ENCODE results near the gene ASPSCR1. TPM values are rescaled to one million over a fixed set of nuclear protein-coding genes. Genes with fewer than 3 reads are reported as not detected.

Gene ASPSCR1
- total and polyA plus RNA-seq, 8 donors: 11.7 to 143 (median 55.6) TPM

- Histone ChIP-seq H3K4me3 (peak overlapping the region; percentile 79 to 98 (median 96)), H3K27me3 (no peaks in the 10 kb centered on the region), H3K4me1 (peaks cover 25 to 36% (median 34%) of the 10 kb centered on the region in 4 donors), H3K27ac (peak overlapping the region; percentile 78 to 89 (median 87)), H3K9me3 (no peaks in the 10 kb centered on the region), H3K36me3 (peaks cover 31 to 48% (median 46%) of the 10 kb centered on the region in 4 donors)
- DNase-seq: peak; percentile 57 to 61
- WGBS, 5 donors: 13 to 47% (median 18%) methylated on average over 30 to 36 of the region's 36 CpGs
- TF ChIP-seq POLR2AphosphoS5 (IDR thresholded peaks at IDR 0.05): no peak
- no peak for TF ChIP-seq POLR2A (IDR thresholded peaks at IDR 0.05)
- no peak for TF ChIP-seq EP300 (IDR thresholded peaks at IDR 0.05)
- TF ChIP-seq, protein P1, sequence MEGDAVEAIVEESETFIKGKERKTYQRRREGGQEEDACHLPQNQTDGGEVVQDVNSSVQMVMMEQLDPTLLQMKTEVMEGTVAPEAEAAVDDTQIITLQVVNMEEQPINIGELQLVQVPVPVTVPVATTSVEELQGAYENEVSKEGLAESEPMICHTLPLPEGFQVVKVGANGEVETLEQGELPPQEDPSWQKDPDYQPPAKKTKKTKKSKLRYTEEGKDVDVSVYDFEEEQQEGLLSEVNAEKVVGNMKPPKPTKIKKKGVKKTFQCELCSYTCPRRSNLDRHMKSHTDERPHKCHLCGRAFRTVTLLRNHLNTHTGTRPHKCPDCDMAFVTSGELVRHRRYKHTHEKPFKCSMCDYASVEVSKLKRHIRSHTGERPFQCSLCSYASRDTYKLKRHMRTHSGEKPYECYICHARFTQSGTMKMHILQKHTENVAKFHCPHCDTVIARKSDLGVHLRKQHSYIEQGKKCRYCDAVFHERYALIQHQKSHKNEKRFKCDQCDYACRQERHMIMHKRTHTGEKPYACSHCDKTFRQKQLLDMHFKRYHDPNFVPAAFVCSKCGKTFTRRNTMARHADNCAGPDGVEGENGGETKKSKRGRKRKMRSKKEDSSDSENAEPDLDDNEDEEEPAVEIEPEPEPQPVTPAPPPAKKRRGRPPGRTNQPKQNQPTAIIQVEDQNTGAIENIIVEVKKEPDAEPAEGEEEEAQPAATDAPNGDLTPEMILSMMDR (IDR thresholded peaks at IDR 0.05): no peak
- intact Hi-C loops (cut with DNase I; ENCODE audit: low total_unique reads): no loop called here
These were observed 87.2 kb downstream of the ASPSCR1 start for GRCh38 chr17:82064433-82065192.

- peaks cover 25 to 36% (median 34%) of the 10 kb centered on the region in 4 donors for H3K4me1 ChIP-seq
- no peak for DNase-seq
- no peaks in the 10 kb centered on the region for H3K9me3 ChIP-seq
- H3K36me3 ChIP-seq: peaks cover 27 to 42% (median 40%) of the 10 kb centered on the region in 4 donors
- H3K27ac ChIP-seq: peak overlapping the region; percentile 78 to 89 (median 87)
- H3K27me3 ChIP-seq: no peaks in the 10 kb centered on the region
- WGBS, 5 donors: 0 to 2% (median 1%) methylated on average over 12 to 47 of the region's 47 CpGs
- intact Hi-C loops (cut with DNase I; ENCODE audit: low total_unique reads): no loop called here
- TF ChIP-seq POLR2A (IDR thresholded peaks at IDR 0.05) (no peak), POLR2AphosphoS5 (IDR thresholded peaks at IDR 0.05) (no peak), EP300 (IDR thresholded peaks at IDR 0.05) (no peak)
- TF ChIP-seq, protein P1 (IDR thresholded peaks at IDR 0.05): no peak
- H3K4me3 ChIP-seq: peak overlapping the region; percentile 79 to 98 (median 96)
These were observed 87.8 kb downstream of the ASPSCR1 start for GRCh38 chr17:82065193-82065637.

DNA sequence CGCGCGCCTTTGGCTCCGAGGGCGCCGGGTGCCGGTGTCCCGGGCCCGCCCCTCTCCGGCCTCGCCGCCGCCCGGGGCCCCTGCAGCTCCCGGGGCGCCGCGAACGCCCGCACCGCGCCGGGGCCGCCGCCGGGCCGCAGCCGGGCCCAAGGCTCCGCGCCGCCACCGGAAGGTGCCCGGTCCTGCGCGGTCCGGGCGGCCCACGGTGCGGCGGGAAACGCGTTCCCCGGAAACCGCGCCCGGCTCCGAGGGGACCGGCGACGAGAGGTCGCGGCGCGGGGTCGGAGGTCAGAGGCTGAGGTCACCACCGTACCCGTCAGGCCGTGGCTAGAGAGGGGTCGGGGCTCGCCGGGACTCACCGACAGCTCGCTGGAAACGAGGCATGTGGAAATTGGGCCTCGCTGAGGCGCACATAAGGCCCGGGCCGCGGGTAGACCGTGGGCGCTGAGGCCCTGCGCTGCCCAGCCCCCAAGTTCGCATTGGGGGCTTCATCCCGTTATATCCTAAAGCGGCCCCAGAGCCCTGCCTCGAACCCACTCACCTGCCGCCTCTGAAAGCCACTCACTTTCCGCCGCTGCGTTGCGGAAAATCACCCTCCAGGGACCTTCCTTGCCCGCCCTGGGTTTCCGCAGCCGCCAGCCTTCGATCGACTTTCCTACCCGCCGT is 88.3 kb downstream of the ASPSCR1 start, which contains the start of gene DUS1L:
TSS of gene DUS1L (minus strand) at position 167 of the 666 bp plus-strand sequence. CDS start 745 bp downstream, outside the sequence.
- 10 to 18% (median 14%) methylated on average over 45 to 88 of the region's 88 CpGs for WGBS, 5 donors

More for the DNA sequence above, 88.3 kb downstream of the ASPSCR1 start, which contains the start of gene DUS1L:
- Histone ChIP-seq H3K4me3 (peak within 1 kb of the TSS; percentile 79 to 98 (median 96)), H3K27ac (peak within 1 kb of the TSS; percentile 78 to 89 (median 87)), H3K9me3 (no peaks in the 10 kb centered on the region), H3K4me1 (peaks cover 25 to 36% (median 34%) of the 10 kb centered on the region in 4 donors), H3K36me3 (peaks cover 22 to 36% (median 35%) of the 10 kb centered on the region in 4 donors), H3K27me3 (no peaks in the 10 kb centered on the region)
- intact Hi-C loops (cut with DNase I; ENCODE audit: low total_unique reads): no loop called here
- TF ChIP-seq, protein P1 (IDR thresholded peaks at IDR 0.05): no peak
- TF ChIP-seq POLR2A (IDR thresholded peaks at IDR 0.05) (no peak), POLR2AphosphoS5 (IDR thresholded peaks at IDR 0.05) (peak in 2 of 3 donors; percentile 78 to 87), EP300 (IDR thresholded peaks at IDR 0.05) (peak; percentile 9)
- peak; percentile 71 to 81 for DNase-seq

Other genes starting within 250 kb of the ASPSCR1 start
- under 1 TPM in 1 of 5 donors, not detected in 4; 0.55 TPM for gene GCGR, start 173.5 kb upstream of the ASPSCR1 start, total RNA-seq
- gene GCGR, start 173.5 kb upstream of the ASPSCR1 start, polyA plus RNA-seq: under 1 TPM in 1 of 3 donors, not detected in 2; 0.38 TPM
- gene MCRIP1, start 144.3 kb upstream of the ASPSCR1 start, total RNA-seq: 100 to 1,000 TPM in 1 of 5 donors, 10 to 100 TPM in 4; 23.7 to 150 (median 51.0) TPM
- 100 to 1,000 TPM; 104 to 144 (median 114) TPM for gene MCRIP1, start 144.3 kb upstream of the ASPSCR1 start, polyA plus RNA-seq
- not detected for gene PPP1R27, start 142.6 kb upstream of the ASPSCR1 start, total RNA-seq
- 1 to 10 TPM in 1 of 3 donors, under 1 TPM in 1, not detected in 1; 0.58 to 2.0 TPM for gene PPP1R27, start 142.6 kb upstream of the ASPSCR1 start, polyA plus RNA-seq
- 1,000 to 10,000 TPM in 2 of 5 donors, 100 to 1,000 TPM in 3; 401 to 1,308 (median 815) TPM for gene P4HB, start 117.1 kb upstream of the ASPSCR1 start, total RNA-seq
- 100 to 1,000 TPM; 426 to 709 (median 528) TPM for gene P4HB, start 117.1 kb upstream of the ASPSCR1 start, polyA plus RNA-seq
- 100 to 1,000 TPM in 3 of 5 donors, 10 to 100 TPM in 2; 57.1 to 435 (median 117) TPM for gene ARHGDIA, start 106.3 kb upstream of the ASPSCR1 start, total RNA-seq
- 100 to 1,000 TPM; 154 to 240 (median 212) TPM for gene ARHGDIA, start 106.3 kb upstream of the ASPSCR1 start, polyA plus RNA-seq
- 100 to 1,000 TPM in 2 of 5 donors, 10 to 100 TPM in 2, 1 to 10 TPM in 1; 5.8 to 224 (median 90.1) TPM for gene ALYREF, start 86.0 kb upstream of the ASPSCR1 start, total RNA-seq
- gene ALYREF, start 86.0 kb upstream of the ASPSCR1 start, polyA plus RNA-seq: 10 to 100 TPM; 33.6 to 42.3 (median 36.8) TPM
- 100 to 1,000 TPM in 3 of 5 donors, 10 to 100 TPM in 2; 49.8 to 141 (median 108) TPM for gene ANAPC11, start 85.9 kb upstream of the ASPSCR1 start, total RNA-seq
- gene ANAPC11, start 85.9 kb upstream of the ASPSCR1 start, polyA plus RNA-seq: 100 to 1,000 TPM; 231 to 276 (median 257) TPM
- 1 to 10 TPM in 2 of 5 donors, not detected in 3; 1.4 to 2.0 TPM for gene NPB, start 75.4 kb upstream of the ASPSCR1 start, total RNA-seq
- under 1 TPM in 2 of 3 donors, not detected in 1; 0.83 to 0.93 TPM for gene NPB, start 75.4 kb upstream of the ASPSCR1 start, polyA plus RNA-seq
- 100 to 1,000 TPM in 2 of 5 donors, 10 to 100 TPM in 3; 17.5 to 119 (median 27.2) TPM for gene PCYT2, start 66.2 kb upstream of the ASPSCR1 start, total RNA-seq
- gene PCYT2, start 66.2 kb upstream of the ASPSCR1 start, polyA plus RNA-seq: 10 to 100 TPM; 39.7 to 51.7 (median 42.8) TPM
- gene SIRT7, start 59.5 kb upstream of the ASPSCR1 start, total RNA-seq: 100 to 1,000 TPM in 1 of 5 donors, 10 to 100 TPM in 4; 22.8 to 128 (median 56.0) TPM
- 10 to 100 TPM; 18.2 to 46.9 (median 44.1) TPM for gene SIRT7, start 59.5 kb upstream of the ASPSCR1 start, polyA plus RNA-seq
- gene MAFG, start 49.9 kb upstream of the ASPSCR1 start, total RNA-seq: 10 to 100 TPM in 4 of 5 donors, 1 to 10 TPM in 1; 2.3 to 30.4 (median 20.3) TPM
- 1 to 10 TPM; 7.2 to 8.9 (median 8.1) TPM for gene MAFG, start 49.9 kb upstream of the ASPSCR1 start, polyA plus RNA-seq
- gene PYCR1, start 40.3 kb upstream of the ASPSCR1 start, total RNA-seq: 10 to 100 TPM in 3 of 5 donors, 1 to 10 TPM in 1, not detected in 1; 8.9 to 28.8 (median 15.7) TPM
- gene PYCR1, start 40.3 kb upstream of the ASPSCR1 start, polyA plus RNA-seq: 10 to 100 TPM; 20.0 to 73.8 (median 47.4) TPM
- not detected for gene MYADML2, start 30.4 kb upstream of the ASPSCR1 start, total RNA-seq
- gene MYADML2, start 30.4 kb upstream of the ASPSCR1 start, polyA plus RNA-seq: not detected
- 1 to 10 TPM in 1 of 5 donors, under 1 TPM in 1, not detected in 3; 0.58 to 1.5 TPM for gene NOTUM, start 16.4 kb upstream of the ASPSCR1 start, total RNA-seq
- gene NOTUM, start 16.4 kb upstream of the ASPSCR1 start, polyA plus RNA-seq: 1 to 10 TPM in 1 of 3 donors, under 1 TPM in 2; 0.37 to 3.8 (median 0.46) TPM
- gene CENPX, start 45.2 kb downstream of the ASPSCR1 start, total RNA-seq: 100 to 1,000 TPM in 2 of 5 donors, 10 to 100 TPM in 3; 22.0 to 213 (median 53.1) TPM
- gene CENPX, start 45.2 kb downstream of the ASPSCR1 start, polyA plus RNA-seq: 100 to 1,000 TPM; 142 to 231 (median 215) TPM
- 100 to 1,000 TPM in 1 of 5 donors, 10 to 100 TPM in 3, 1 to 10 TPM in 1; 8.3 to 171 (median 42.9) TPM for gene LRRC45, start 45.7 kb downstream of the ASPSCR1 start, total RNA-seq
- 10 to 100 TPM; 12.7 to 21.1 (median 20.9) TPM for gene LRRC45, start 45.7 kb downstream of the ASPSCR1 start, polyA plus RNA-seq
- gene RAC3, start 54.0 kb downstream of the ASPSCR1 start, total RNA-seq: 10 to 100 TPM in 1 of 5 donors, 1 to 10 TPM in 3, not detected in 1; 1.2 to 11.6 (median 2.5) TPM
- gene RAC3, start 54.0 kb downstream of the ASPSCR1 start, polyA plus RNA-seq: 10 to 100 TPM; 13.1 to 24.8 (median 16.2) TPM
- gene DCXR, start 60.1 kb downstream of the ASPSCR1 start, total RNA-seq: 100 to 1,000 TPM in 2 of 5 donors, 10 to 100 TPM in 3; 11.1 to 461 (median 100.0) TPM
- 100 to 1,000 TPM; 352 to 403 (median 396) TPM for gene DCXR, start 60.1 kb downstream of the ASPSCR1 start, polyA plus RNA-seq
- gene RFNG, start 74.2 kb downstream of the ASPSCR1 start, total RNA-seq: 10 to 100 TPM; 12.5 to 66.5 (median 28.3) TPM
- gene RFNG, start 74.2 kb downstream of the ASPSCR1 start, polyA plus RNA-seq: 10 to 100 TPM; 22.5 to 55.2 (median 26.0) TPM
- gene GPS1, start 74.3 kb downstream of the ASPSCR1 start, total RNA-seq: 100 to 1,000 TPM in 1 of 5 donors, 10 to 100 TPM in 4; 28.0 to 329 (median 86.4) TPM
- 100 to 1,000 TPM; 103 to 139 (median 129) TPM for gene GPS1, start 74.3 kb downstream of the ASPSCR1 start, polyA plus RNA-seq
- gene DUS1L, start 88.2 kb downstream of the ASPSCR1 start, total RNA-seq: 100 to 1,000 TPM in 2 of 5 donors, 10 to 100 TPM in 3; 63.2 to 286 (median 94.6) TPM
- gene DUS1L, start 88.2 kb downstream of the ASPSCR1 start, polyA plus RNA-seq: 100 to 1,000 TPM; 126 to 189 (median 174) TPM
- 100 to 1,000 TPM in 3 of 5 donors, 10 to 100 TPM in 2; 22.8 to 268 (median 175) TPM for gene FASN, start 120.6 kb downstream of the ASPSCR1 start, total RNA-seq
- 10 to 100 TPM; 36.0 to 97.8 (median 53.3) TPM for gene FASN, start 120.6 kb downstream of the ASPSCR1 start, polyA plus RNA-seq
- 100 to 1,000 TPM in 1 of 5 donors, 10 to 100 TPM in 4; 43.9 to 166 (median 90.6) TPM for gene CCDC57, start 235.2 kb downstream of the ASPSCR1 start, total RNA-seq
- 10 to 100 TPM; 50.9 to 75.5 (median 72.5) TPM for gene CCDC57, start 235.2 kb downstream of the ASPSCR1 start, polyA plus RNA-seq

All from stomach (tissue), 9 donors.